ENCODE data around the gene MUC5AC.
"Not testable (repeated sequence)": the region's sequence is repeated elsewhere in the genome, so short reads cannot be mapped to it uniquely, and the experiment has no call there.

MUC5AC gene

GRCh38 chr11:1181853-1182535 is 24.2 kb downstream of the MUC5AC start:
- ATAC-seq (replicated peaks; ENCODE audit: extremely low read depth, poor library complexity, severe bottlenecking): no peak
- no peaks in the 10 kb centered on the region for H3K9me3 Mint-ChIP-seq

GRCh38 chr11:1184139-1184538 is 26.4 kb downstream of the MUC5AC start:
- not testable (repeated sequence) for ATAC-seq (replicated peaks; ENCODE audit: extremely low read depth, poor library complexity, severe bottlenecking); H3K36me3 Mint-ChIP-seq (ENCODE audit: insufficient read depth); H3K27ac Mint-ChIP-seq (ENCODE audit: low read depth); DNase-seq (ENCODE audit: low spot score in 2 of 2); H3K9me3 Mint-ChIP-seq; H3K4me3 Mint-ChIP-seq; H3K4me1 Mint-ChIP-seq; H3K27me3 Mint-ChIP-seq

More at GRCh38 chr11:1181853-1182535, 24.2 kb downstream of the MUC5AC start:
- no peak overlapping the region for H3K4me3 Mint-ChIP-seq
- no peak for DNase-seq (ENCODE audit: low spot score in 2 of 2)
- no peaks in the 10 kb centered on the region for H3K27me3 Mint-ChIP-seq
- peaks cover 4% of the 10 kb centered on the region for H3K4me1 Mint-ChIP-seq
- no peak overlapping the region for H3K27ac Mint-ChIP-seq (ENCODE audit: low read depth)
- H3K36me3 Mint-ChIP-seq (ENCODE audit: insufficient read depth): no peaks in the 10 kb centered on the region

GRCh38 chr11:1188451-1189130 is 30.8 kb downstream of the MUC5AC start:
- not testable (repeated sequence) for H3K27ac Mint-ChIP-seq (ENCODE audit: low read depth); DNase-seq (ENCODE audit: low spot score in 2 of 2); ATAC-seq (replicated peaks; ENCODE audit: extremely low read depth, poor library complexity, severe bottlenecking); H3K4me1 Mint-ChIP-seq; H3K27me3 Mint-ChIP-seq; H3K9me3 Mint-ChIP-seq; H3K36me3 Mint-ChIP-seq (ENCODE audit: insufficient read depth); H3K4me3 Mint-ChIP-seq

GRCh38 chr11:1189816-1190215 is 32.1 kb downstream of the MUC5AC start:
- not testable (repeated sequence) for H3K4me3 Mint-ChIP-seq; H3K27ac Mint-ChIP-seq (ENCODE audit: low read depth); H3K27me3 Mint-ChIP-seq; H3K36me3 Mint-ChIP-seq (ENCODE audit: insufficient read depth); H3K4me1 Mint-ChIP-seq; H3K9me3 Mint-ChIP-seq; ATAC-seq (replicated peaks; ENCODE audit: extremely low read depth, poor library complexity, severe bottlenecking); DNase-seq (ENCODE audit: low spot score in 2 of 2)

- ATAC-seq (replicated peaks; ENCODE audit: extremely low read depth, poor library complexity, severe bottlenecking); H3K36me3 Mint-ChIP-seq (ENCODE audit: insufficient read depth); DNase-seq (ENCODE audit: low spot score in 2 of 2); H3K9me3 Mint-ChIP-seq; H3K4me3 Mint-ChIP-seq; H3K4me1 Mint-ChIP-seq; H3K27ac Mint-ChIP-seq (ENCODE audit: low read depth); H3K27me3 Mint-ChIP-seq: not testable (repeated sequence)
Observed at GRCh38 chr11:1191786-1192470, 34.2 kb downstream of the MUC5AC start.

- ATAC-seq (replicated peaks; ENCODE audit: extremely low read depth, poor library complexity, severe bottlenecking) (no peak), DNase-seq (ENCODE audit: low spot score in 2 of 2) (no peak)
- no peaks in the 10 kb centered on the region for H3K9me3 Mint-ChIP-seq
- no peak overlapping the region for H3K4me3 Mint-ChIP-seq
- no peaks in the 10 kb centered on the region for H3K27me3 Mint-ChIP-seq
- H3K27ac Mint-ChIP-seq (ENCODE audit: low read depth): no peak overlapping the region
- no peaks in the 10 kb centered on the region for H3K36me3 Mint-ChIP-seq (ENCODE audit: insufficient read depth)
- no peaks in the 10 kb centered on the region for H3K4me1 Mint-ChIP-seq
Observed at GRCh38 chr11:1192741-1193325, 35.1 kb downstream of the MUC5AC start.

- Mint-ChIP-seq H3K36me3 (ENCODE audit: insufficient read depth) (no peaks in the 10 kb centered on the region), H3K4me3 (no peak overlapping the region), H3K27me3 (no peaks in the 10 kb centered on the region), H3K4me1 (no peaks in the 10 kb centered on the region), H3K9me3 (no peaks in the 10 kb centered on the region), H3K27ac (ENCODE audit: low read depth) (no peak overlapping the region)
- ATAC-seq (replicated peaks; ENCODE audit: extremely low read depth, poor library complexity, severe bottlenecking) (no peak), DNase-seq (ENCODE audit: low spot score in 2 of 2) (no peak)
Observed at GRCh38 chr11:1193326-1194230, 35.8 kb downstream of the MUC5AC start.

GRCh38 chr11:1194231-1194976 is 36.7 kb downstream of the MUC5AC start:
- no peak for ATAC-seq (replicated peaks; ENCODE audit: extremely low read depth, poor library complexity, severe bottlenecking)
- DNase-seq (ENCODE audit: low spot score in 2 of 2): no peak
- Mint-ChIP-seq H3K9me3 (no peaks in the 10 kb centered on the region), H3K4me1 (no peaks in the 10 kb centered on the region), H3K36me3 (ENCODE audit: insufficient read depth) (no peaks in the 10 kb centered on the region), H3K27me3 (no peaks in the 10 kb centered on the region), H3K4me3 (no peak overlapping the region), H3K27ac (ENCODE audit: low read depth) (no peak overlapping the region)

- H3K9me3 Mint-ChIP-seq: no peaks in the 10 kb centered on the region
- no peak for DNase-seq (ENCODE audit: low spot score in 2 of 2)
Observed at GRCh38 chr11:1194977-1195681, 37.4 kb downstream of the MUC5AC start.

GRCh38 chr11:1195682-1196515 is 38.1 kb downstream of the MUC5AC start:
- Mint-ChIP-seq H3K4me1 (no peaks in the 10 kb centered on the region), H3K9me3 (no peaks in the 10 kb centered on the region), H3K27ac (ENCODE audit: low read depth) (no peak overlapping the region), H3K36me3 (ENCODE audit: insufficient read depth) (no peaks in the 10 kb centered on the region), H3K27me3 (no peaks in the 10 kb centered on the region), H3K4me3 (no peak overlapping the region)
- DNase-seq (ENCODE audit: low spot score in 2 of 2): no peak
- ATAC-seq (replicated peaks; ENCODE audit: extremely low read depth, poor library complexity, severe bottlenecking): no peak

More at GRCh38 chr11:1194977-1195681, 37.4 kb downstream of the MUC5AC start:
- no peak overlapping the region for H3K27ac Mint-ChIP-seq (ENCODE audit: low read depth)
- no peak for ATAC-seq (replicated peaks; ENCODE audit: extremely low read depth, poor library complexity, severe bottlenecking)
- no peak overlapping the region for H3K4me3 Mint-ChIP-seq
- H3K4me1 Mint-ChIP-seq: no peaks in the 10 kb centered on the region
- H3K27me3 Mint-ChIP-seq: no peaks in the 10 kb centered on the region
- no peaks in the 10 kb centered on the region for H3K36me3 Mint-ChIP-seq (ENCODE audit: insufficient read depth)
